Fibroblast of villous mesenchyme (primary cell): ENCODE results near the gene ZNF618. TPM values are rescaled to one million over a fixed set of nuclear protein-coding genes. Genes with fewer than 3 reads are reported as not detected.
"Not testable (repeated sequence)": the region's sequence is repeated elsewhere in the genome, so short reads cannot be mapped to it uniquely, and the experiment has no call there.

Source experiments
- DNase-seq: peaks from one replicate; pipeline ENCODE4 v3.0.0-alpha.2; 2010; ENCODE audit warnings: low read depth
- H3K4me3 ChIP-seq: 2 replicates; pipeline ENCODE4 v1.5.1; 2011; ENCODE audit warnings: low read depth, mild to moderate bottlenecking, low read length
- CTCF ChIP-seq: IDR thresholded peaks from 2 replicates; pipeline ENCODE4 v1.5.1; 2012; ENCODE audit warnings: low read depth, mild to moderate bottlenecking, low read length; ENCODE audit not compliant: insufficient read depth
- total RNA-seq: library from RNA; depleted of rRNA; stranded (reverse); fragments of >200 nt; gene quantifications from 2 replicates; pipeline ENCODE4 v1.2.3, GENCODE V29; 2012

ZNF618 gene
- total RNA-seq, 1 donor = 12.5 TPM

DNA sequence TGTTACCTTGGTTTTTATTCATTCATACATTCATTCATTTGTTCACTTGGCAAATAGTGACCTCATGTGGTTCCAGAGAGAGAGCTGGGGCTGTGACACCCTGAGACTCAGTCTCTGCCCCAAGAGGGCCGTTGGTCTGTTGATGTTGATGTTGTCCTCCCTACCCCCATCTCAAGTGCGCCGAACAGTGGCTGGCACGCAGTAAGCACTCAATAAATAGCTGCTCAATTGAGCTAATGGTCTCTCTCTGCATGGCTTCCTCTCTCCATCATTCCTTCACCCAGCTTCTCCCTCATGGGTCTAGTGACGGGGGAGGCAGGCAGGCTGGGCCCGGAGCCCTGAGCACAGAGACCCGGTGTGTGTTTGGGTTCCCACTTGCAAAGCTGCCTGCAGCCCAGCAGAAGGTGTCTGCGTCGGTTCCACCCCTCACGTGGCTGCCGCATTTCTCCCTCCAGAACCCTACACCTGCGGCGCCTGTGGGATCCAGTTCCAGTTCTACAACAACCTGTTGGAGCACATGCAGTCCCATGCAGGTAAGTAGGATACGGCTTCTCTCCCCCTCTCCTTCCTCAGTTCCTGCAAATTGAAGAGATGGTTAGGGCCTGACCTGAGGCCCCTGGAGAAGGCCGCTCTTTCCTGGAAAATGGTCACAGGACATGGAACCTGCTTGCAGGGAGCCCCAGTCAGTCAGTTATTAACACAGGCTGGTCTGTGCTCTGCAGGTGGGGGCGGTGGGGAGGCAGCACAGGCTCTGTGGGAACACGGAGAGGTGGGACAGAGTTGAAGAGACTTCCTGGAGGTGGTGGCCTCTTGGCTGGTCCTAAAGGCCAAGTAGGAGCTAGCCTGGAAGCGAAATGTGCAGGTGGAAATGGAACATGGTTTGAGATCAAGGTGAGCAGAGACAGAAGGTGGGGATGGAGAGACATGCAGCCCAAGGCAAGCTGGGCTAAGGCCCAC is 160.0 kb downstream of the ZNF618 start:
- TF ChIP-seq CTCF = no peak
- H3K4me3 ChIP-seq = no peak overlapping the region
- no peak for DNase-seq

- no peak for TF ChIP-seq CTCF
- DNase-seq = no peak
Measured at GRCh38 chr9:114037249-114037648, 161.1 kb downstream of the ZNF618 start.

GRCh38 chr9:114037961-114038723 is 162.0 kb downstream of the ZNF618 start:
- DNase-seq = no peak
- TF ChIP-seq CTCF = no peak
- H3K4me3 ChIP-seq = no peak overlapping the region

More at GRCh38 chr9:114037249-114037648, 161.1 kb downstream of the ZNF618 start:
- H3K4me3 ChIP-seq = no peak overlapping the region

- no peak overlapping the region for H3K4me3 ChIP-seq
- no peak for TF ChIP-seq CTCF
- DNase-seq = no peak
Measured at GRCh38 chr9:114038724-114039313, 162.7 kb downstream of the ZNF618 start.

DNA sequence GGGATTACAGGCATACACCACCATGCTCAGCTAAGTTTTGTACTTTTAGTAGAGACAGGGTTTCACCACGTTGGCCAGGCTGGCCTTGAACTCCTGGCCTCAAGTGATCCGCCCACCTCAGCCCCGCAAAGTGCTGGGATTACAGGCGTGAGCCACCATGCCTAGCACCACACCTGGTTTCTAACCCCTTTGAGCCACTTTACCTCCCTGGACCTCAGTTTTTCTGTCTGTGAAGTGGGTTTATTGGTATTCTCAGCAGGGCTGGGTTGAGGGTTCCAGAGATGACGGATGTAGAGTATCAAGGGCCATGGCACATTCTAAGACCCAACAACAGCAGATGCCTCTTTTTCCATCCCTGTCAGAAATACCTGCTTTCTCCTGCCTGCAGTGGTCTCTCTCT is 163.4 kb downstream of the ZNF618 start:
- no peak overlapping the region for H3K4me3 ChIP-seq
- TF ChIP-seq CTCF = no peak
- no peak for DNase-seq

DNA sequence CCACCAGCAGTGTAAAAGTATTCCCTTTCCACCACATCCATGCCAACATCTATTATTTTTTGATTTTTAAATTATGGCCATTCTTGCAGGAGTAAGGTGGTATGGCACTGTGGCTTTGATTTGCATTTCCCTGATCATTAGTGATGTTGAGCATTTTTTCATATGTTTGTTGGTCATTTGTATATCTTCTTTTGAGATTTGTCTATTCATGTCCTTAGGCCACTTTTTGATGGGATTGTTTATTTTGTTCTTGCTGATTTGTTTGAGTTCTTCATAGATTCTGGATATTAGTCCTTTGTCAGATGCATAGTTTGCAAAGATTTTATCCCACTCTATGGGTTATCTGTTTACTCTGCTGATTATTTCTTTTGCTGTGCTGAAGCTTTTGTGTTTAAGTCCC is 167.6 kb downstream of the ZNF618 start:
- DNase-seq, H3K4me3 ChIP-seq: not testable (repeated sequence)
